ENCODE results near the gene CPNE7.

DNA sequence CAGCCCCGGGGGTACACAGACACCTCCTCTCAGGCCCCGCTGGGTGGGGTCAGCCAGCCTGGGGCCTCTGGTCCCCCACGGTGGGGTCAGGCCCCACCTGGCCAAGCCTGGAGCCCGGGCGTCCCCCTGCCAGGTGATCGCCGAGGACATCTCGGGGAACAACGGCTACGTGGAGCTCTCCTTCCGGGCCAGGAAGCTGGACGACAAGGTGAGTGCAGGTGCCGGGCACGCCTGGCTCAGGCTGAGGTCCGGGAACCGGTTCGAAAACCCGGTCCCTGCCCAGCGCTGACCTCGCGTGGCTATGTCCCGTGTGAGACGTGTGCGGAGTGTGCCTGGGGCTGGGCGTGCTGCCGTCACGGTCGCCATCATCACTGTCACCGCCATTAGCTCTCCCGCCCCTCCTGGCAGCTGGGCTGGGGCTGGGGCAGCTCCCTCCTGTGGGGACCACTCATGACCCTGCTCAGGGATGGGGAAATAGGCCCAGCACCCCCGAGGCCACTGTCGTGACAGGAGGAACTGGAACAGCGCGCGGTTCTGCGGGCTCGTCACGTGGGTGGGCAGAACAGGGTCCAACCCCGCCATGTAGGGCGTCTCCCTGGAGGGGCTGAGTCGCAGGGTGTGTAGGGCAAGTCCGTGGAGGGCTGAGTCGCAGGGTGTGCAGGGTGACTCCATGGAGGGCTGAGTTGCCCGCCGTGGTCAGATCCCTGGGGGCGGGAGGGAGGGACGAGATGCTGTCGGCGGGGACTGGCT lies 8.5 kb downstream of the CPNE7 start:
- TF ChIP-seq POLR2A (IDR thresholded peaks at IDR 0.05; ENCODE audit: extremely low read depth, insufficient read length) (no peak), MYC (IDR thresholded peaks at IDR 0.05; ENCODE audit: low read depth, low read length) (no peak)
- TF ChIP-seq, protein P1, sequence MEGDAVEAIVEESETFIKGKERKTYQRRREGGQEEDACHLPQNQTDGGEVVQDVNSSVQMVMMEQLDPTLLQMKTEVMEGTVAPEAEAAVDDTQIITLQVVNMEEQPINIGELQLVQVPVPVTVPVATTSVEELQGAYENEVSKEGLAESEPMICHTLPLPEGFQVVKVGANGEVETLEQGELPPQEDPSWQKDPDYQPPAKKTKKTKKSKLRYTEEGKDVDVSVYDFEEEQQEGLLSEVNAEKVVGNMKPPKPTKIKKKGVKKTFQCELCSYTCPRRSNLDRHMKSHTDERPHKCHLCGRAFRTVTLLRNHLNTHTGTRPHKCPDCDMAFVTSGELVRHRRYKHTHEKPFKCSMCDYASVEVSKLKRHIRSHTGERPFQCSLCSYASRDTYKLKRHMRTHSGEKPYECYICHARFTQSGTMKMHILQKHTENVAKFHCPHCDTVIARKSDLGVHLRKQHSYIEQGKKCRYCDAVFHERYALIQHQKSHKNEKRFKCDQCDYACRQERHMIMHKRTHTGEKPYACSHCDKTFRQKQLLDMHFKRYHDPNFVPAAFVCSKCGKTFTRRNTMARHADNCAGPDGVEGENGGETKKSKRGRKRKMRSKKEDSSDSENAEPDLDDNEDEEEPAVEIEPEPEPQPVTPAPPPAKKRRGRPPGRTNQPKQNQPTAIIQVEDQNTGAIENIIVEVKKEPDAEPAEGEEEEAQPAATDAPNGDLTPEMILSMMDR (IDR thresholded peaks at IDR 0.05; ENCODE audit: low read depth, low read length) = no peak
